Activated CD8-positive, alpha-beta memory T cell treated with anti-CD3 and anti-CD28 coated beads for 48 hours (primary cell): ENCODE results near the gene KRT31.
"Not testable (repeated sequence)": the region's sequence is repeated elsewhere in the genome, so short reads cannot be mapped to it uniquely, and the experiment has no call there.

ENCODE experiments used
- DNase-seq, 3 experiments: peaks; one replicate each; pipeline ENCODE4 v3.0.0-alpha.2; 2020; ENCODE audit warnings: low read depth in 2 of 3, low spot score in 2 of 3

The KRT31 gene

GRCh38 chr17:41418116-41418860 lies 20.9 kb upstream of the KRT31 start:
- DNase-seq: no peak

GRCh38 chr17:41417576-41418015 lies 20.2 kb upstream of the KRT31 start:
- DNase-seq: no peak

GRCh38 chr17:41417127-41417526 lies 19.7 kb upstream of the KRT31 start:
- no peak for DNase-seq

GRCh38 chr17:41416479-41416878 lies 19.1 kb upstream of the KRT31 start:
- DNase-seq: no peak

- DNase-seq: no peak
Observed at GRCh38 chr17:41415833-41416335, 18.5 kb upstream of the KRT31 start.

GRCh38 chr17:41415411-41415810 lies 18.0 kb upstream of the KRT31 start:
- no peak for DNase-seq

GRCh38 chr17:41413982-41414381 lies 16.6 kb upstream of the KRT31 start:
- DNase-seq: no peak

- DNase-seq: no peak
Observed at GRCh38 chr17:41413353-41413957, 16.0 kb upstream of the KRT31 start.

- DNase-seq: no peak
Observed at GRCh38 chr17:41411072-41411840, 13.8 kb upstream of the KRT31 start.

GRCh38 chr17:41407226-41407625 lies 9.8 kb upstream of the KRT31 start:
- DNase-seq: no peak

- DNase-seq: no peak
Observed at GRCh38 chr17:41406205-41406604, 8.8 kb upstream of the KRT31 start.

GRCh38 chr17:41404024-41404671 lies 6.7 kb upstream of the KRT31 start:
- peak in 1 of 3 experiments; percentile 13 for DNase-seq

- no peak for DNase-seq
Observed at GRCh38 chr17:41403404-41404023, 6.1 kb upstream of the KRT31 start.

- no peak for DNase-seq
Observed at GRCh38 chr17:41402161-41402560, 4.8 kb upstream of the KRT31 start.

GRCh38 chr17:41396340-41396739 lies 1.1 kb downstream of the KRT31 start:
- no peak for DNase-seq

- no peak for DNase-seq
Observed at GRCh38 chr17:41395611-41396010, 1.8 kb downstream of the KRT31 start.

GRCh38 chr17:41395044-41395443 lies 2.4 kb downstream of the KRT31 start:
- DNase-seq: not testable (repeated sequence)

- no peak for DNase-seq
Observed at GRCh38 chr17:41394254-41394996, 3.0 kb downstream of the KRT31 start.

- no peak for DNase-seq
Observed at GRCh38 chr17:41393826-41394225, 3.6 kb downstream of the KRT31 start.

- no peak for DNase-seq
Observed at GRCh38 chr17:41393294-41393693, 4.1 kb downstream of the KRT31 start.
